H1 (cell line): ENCODE results near the gene KCNJ4. TPM values are rescaled to one million over a fixed set of nuclear protein-coding genes. Genes with fewer than 3 reads are reported as not detected.

Experiments used
- CTCF ChIA-PET: fragments of 300-600 bp; sonication (Branson Sonifier 250); formaldehyde crosslinking; loops from one replicate; lab custom pipeline; 2021; ENCODE audit not compliant: partially characterized antibody; lab: Charles Lee
- POLR2A ChIA-PET: fragments of 300-600 bp; sonication (Branson Sonifier 250); formaldehyde crosslinking; loops from one replicate; lab custom pipeline; 2021; ENCODE audit warnings: inconsistent platforms; ENCODE audit not compliant: partially characterized antibody; lab: Charles Lee
- DNase-seq, 2 experiments: peaks; one replicate each; pipeline versions ENCODE4 v3.0.0 to v3.0.0-alpha.2; 2010 to 2022; ENCODE audit warnings: low spot score in 2 of 2, low read depth in 1 of 2, mixed read lengths in 1 of 2
- FAIRE-seq: peaks from 2 replicates; lab custom pipeline; 2011; peaks lifted over from hg19 to GRCh38; lab: Jason Lieb, UNC
- H2AFZ ChIP-seq: 2 replicates; pipeline ENCODE4 v1.8.1; 2012; ENCODE audit warnings: low read length, inconsistent platforms
- H2AK5ac ChIP-seq: 2 replicates; pipeline ENCODE4 v1.6.1; 2013; ENCODE audit warnings: low read depth, low read length
- H2BK120ac ChIP-seq: replicated peaks from 2 replicates; pipeline ENCODE3; 2013; ENCODE audit warnings: low read depth, low read length, inconsistent platforms
- H2BK12ac ChIP-seq: 2 replicates; pipeline ENCODE4 v1.6.1; 2013; ENCODE audit warnings: low read depth, low read length
- H2BK15ac ChIP-seq: 2 replicates; pipeline ENCODE4 v1.6.1; 2013; ENCODE audit warnings: low read length
- H2BK20ac ChIP-seq: 2 replicates; pipeline ENCODE4 v1.6.1; 2013; ENCODE audit warnings: low read length
- H2BK5ac ChIP-seq: 2 replicates; pipeline ENCODE4 v1.6.1; 2013; ENCODE audit warnings: low read depth, low read length
- H3K14ac ChIP-seq: 2 replicates; pipeline ENCODE4 v1.6.1; 2013; ENCODE audit warnings: inconsistent platforms; ENCODE audit not compliant: insufficient read length
- H3K18ac ChIP-seq: 2 replicates; pipeline ENCODE4 v1.6.1; 2013; ENCODE audit warnings: low read length; ENCODE audit errors: extremely low read depth
- H3K23ac ChIP-seq: 2 replicates; pipeline ENCODE4 v1.6.1; 2013; ENCODE audit warnings: inconsistent platforms; ENCODE audit not compliant: insufficient read length
- H3K23me2 ChIP-seq: 2 replicates; pipeline ENCODE4 v1.6.1; 2013; ENCODE audit warnings: low read depth, low read length
- H3K27ac ChIP-seq: 2 replicates; pipeline ENCODE4 v1.6.1; 2011; ENCODE audit warnings: low read depth, low read length, inconsistent platforms
- H3K27me3 ChIP-seq, 4 experiments: replicated peaks in 1 of 4; 1 replicate in 1 of 4; 2 replicates in 3 of 4; pipeline versions ENCODE4 v1.6.1 to v1.8.1; 2011 to 2013; ENCODE audit warnings: low read length in 3 of 4, mild to moderate bottlenecking in 3 of 4, inconsistent platforms in 2 of 4, mixed read lengths in 2 of 4, moderate library complexity in 1 of 4; ENCODE audit not compliant: control insufficient read depth in 3 of 4, insufficient read depth in 3 of 4; ENCODE audit errors: extremely low read depth in 1 of 4
- H3K36me3 ChIP-seq, 4 experiments: 2 replicates each; pipeline versions ENCODE4 v1.6.1 to v1.8.1; 2011 to 2013; ENCODE audit warnings: mild to moderate bottlenecking in 4 of 4, low read length in 3 of 4, moderate library complexity in 2 of 4, control low read depth in 1 of 4, inconsistent platforms in 1 of 4; ENCODE audit not compliant: insufficient read depth in 4 of 4, control insufficient read depth in 2 of 4
- H3K4ac ChIP-seq: replicated peaks from 2 replicates; pipeline ENCODE3; 2013; ENCODE audit warnings: low read length, low read depth, mixed read lengths, inconsistent platforms; ENCODE audit not compliant: insufficient read length
- H3K4me1 ChIP-seq, 4 experiments: replicated peaks in 1 of 4; 1 replicate in 1 of 4; 2 replicates in 3 of 4; pipeline versions ENCODE4 v1.6.1 to v1.8.1; 2011 to 2013; ENCODE audit warnings: low read length in 3 of 4, inconsistent platforms in 2 of 4, mixed read lengths in 1 of 4; ENCODE audit not compliant: insufficient read depth in 4 of 4, control insufficient read depth in 3 of 4
- H3K4me2 ChIP-seq, 2 experiments: 2 replicates each; pipeline versions ENCODE4 v1.6.1 to v1.8.1; 2011 to 2013; ENCODE audit warnings: low read depth in 2 of 2, low read length in 2 of 2, control low read depth in 1 of 2, inconsistent platforms in 1 of 2, mild to moderate bottlenecking in 1 of 2; ENCODE audit not compliant: insufficient read depth in 1 of 2
- H3K4me3 ChIP-seq, 4 experiments: fragments of 200-600, 300-600 bp in 1 of 4; sonication (generic), shearing (Covaris generic), sonication (Bioruptor Twin) in 1 of 4; 2 replicates each; pipeline versions ENCODE4 v1.5.1 to v1.8.1; 2011 to 2016; ENCODE audit warnings: low read length in 4 of 4, low read depth in 3 of 4, control low read depth in 2 of 4, inconsistent platforms in 2 of 4, mild to moderate bottlenecking in 2 of 4, mixed read lengths in 1 of 4, moderate library complexity in 1 of 4; ENCODE audit not compliant: insufficient read depth in 2 of 4; ENCODE audit errors: extremely low read depth in 1 of 4
- H3K56ac ChIP-seq: replicated peaks from 2 replicates; pipeline ENCODE3; 2013; ENCODE audit warnings: low read depth, mild to moderate bottlenecking, mixed read lengths, low read length, inconsistent platforms; ENCODE audit not compliant: insufficient read length
- H3K79me1 ChIP-seq: 2 replicates; pipeline ENCODE4 v1.6.1; 2013; ENCODE audit warnings: low read depth, low read length, control low read depth
- H3K79me2 ChIP-seq, 2 experiments: 2 replicates each; pipeline versions ENCODE4 v1.6.1 to v1.8.1; 2012 to 2013; ENCODE audit warnings: low read length in 2 of 2, mild to moderate bottlenecking in 2 of 2, inconsistent platforms in 1 of 2; ENCODE audit not compliant: insufficient read depth in 2 of 2, control insufficient read depth in 1 of 2
- H3K9ac ChIP-seq, 4 experiments: replicated peaks in 1 of 4; 1 replicate in 1 of 4; 2 replicates in 3 of 4; pipeline versions ENCODE4 v1.6.1 to v1.8.1; 2011 to 2013; ENCODE audit warnings: low read depth in 3 of 4, low read length in 3 of 4, control low read depth in 2 of 4, mild to moderate bottlenecking in 2 of 4, moderate library complexity in 2 of 4, inconsistent platforms in 1 of 4; ENCODE audit errors: extremely low read depth in 1 of 4
- H3K9me3 ChIP-seq, 2 experiments: 2 replicates each; pipeline versions ENCODE4 v1.6.1 to v1.8.1; 2012 to 2013; ENCODE audit warnings: mild to moderate bottlenecking in 2 of 2, moderate library complexity in 2 of 2, control low read depth in 1 of 2, inconsistent platforms in 1 of 2, low read depth in 1 of 2, low read length in 1 of 2, mixed read lengths in 1 of 2; ENCODE audit not compliant: insufficient read depth in 2 of 2
- H4K20me1 ChIP-seq, 2 experiments: replicated peaks in 1 of 2; 2 replicates each; pipeline versions ENCODE3 to v1.8.1; 2011 to 2013; ENCODE audit warnings: inconsistent platforms in 2 of 2, low read length in 2 of 2, mild to moderate bottlenecking in 1 of 2; ENCODE audit not compliant: insufficient read depth in 2 of 2, control insufficient read depth in 1 of 2
- H4K5ac ChIP-seq: 2 replicates; pipeline ENCODE4 v1.6.1; 2013; ENCODE audit warnings: low read length, low read depth, mixed read lengths, inconsistent platforms; ENCODE audit not compliant: insufficient read length
- H4K8ac ChIP-seq: 2 replicates; pipeline ENCODE4 v1.8.0; 2013; ENCODE audit warnings: mild to moderate bottlenecking, moderate library complexity, low read length, inconsistent platforms; ENCODE audit not compliant: insufficient read depth; ENCODE audit errors: extremely low read depth
- H4K91ac ChIP-seq: replicated peaks from 2 replicates; pipeline ENCODE3; 2013; ENCODE audit warnings: low read length, mixed read lengths, inconsistent platforms; ENCODE audit not compliant: insufficient read length
- EZH2 ChIP-seq: fragments of 200-600 bp; sonication (generic); IDR thresholded peaks from 2 replicates; pipeline ENCODE4 v1.7.1; 2012; ENCODE audit warnings: low read depth, mild to moderate bottlenecking, moderate library complexity, low read length, inconsistent platforms; ENCODE audit not compliant: severe bottlenecking
- POLR2A ChIP-seq, 2 experiments: IDR thresholded peaks; 1 replicate in 1 of 2; 2 replicates in 1 of 2; pipeline ENCODE4 v1.6.1; 2011; ENCODE audit warnings: low read depth in 2 of 2, low read length in 2 of 2, mild to moderate bottlenecking in 2 of 2; ENCODE audit errors: control extremely low read depth in 1 of 2
- SUZ12 ChIP-seq: fragments of 200-600 bp; sonication (generic); IDR thresholded peaks from 2 replicates; pipeline ENCODE4 v1.6.1; 2012; ENCODE audit warnings: mild to moderate bottlenecking, inconsistent platforms, low read length, moderate library complexity, mixed read lengths
- WGBS, 2 experiments: shearing (Covaris generic) in 1 of 2; methylation state at CpG; one replicate each; pipeline versions ENCODE4 v1.1.6 to v1.1.7; 2013 to 2015; ENCODE audit warnings: low lambda C conversion rate in 2 of 2, mixed read lengths in 2 of 2, inconsistent platforms in 1 of 2, low coverage in 1 of 2, missing lambda C conversion rate in 1 of 2; ENCODE audit not compliant: insufficient replicate concordance in 2 of 2, insufficient coverage in 1 of 2, insufficient read length in 1 of 2; ENCODE audit errors: extremely low coverage in 1 of 2, missing lambda C conversion rate in 1 of 2; 5-methylcytosine and 5-hydroxymethylcytosine counted together
- long read RNA-seq, 2 experiments: library from RNA in 1 of 2; library from capped mRNA in 1 of 2; stranded (forward); transcript quantifications; one replicate each; pipeline ENCODE4 v2.0.0, GENCODE V29; 2021; ENCODE audit warnings: inconsistent platforms in 1 of 2
- polyA minus RNA-seq, 3 experiments: library from RNA; depleted of rRNA, polyadenylated mRNA; stranded (reverse); fragments of >200 nt; gene quantifications; 1 replicate in 2 of 3; 2 replicates in 1 of 3; pipeline ENCODE4 v1.2.3, GENCODE V29; 2011
- polyA plus RNA-seq, 7 experiments: library from polyadenylated mRNA; depleted of rRNA in 3 of 7; stranded (reverse) in 5 of 7; unstranded in 2 of 7; fragments of >200 nt in 5 of 7; fragments of 200-250 nt in 2 of 7; gene quantifications; 1 replicate in 5 of 7; 2 replicates in 1 of 7; 4 replicates in 1 of 7; pipeline versions ENCODE4 v1.2.1 to v1.2.3, GENCODE V29; 2011 to 2013; ENCODE audit warnings: missing spikeins in 2 of 7, mixed read lengths in 2 of 7
- total RNA-seq: library from RNA; stranded (reverse); fragmentation: NEBNext Ultra II Directional; extraction: Animal tissue kit (Norgen Biotek cat#: 25700); gene quantifications from 2 replicates; pipeline ENCODE4 v1.2.1, GENCODE V29; 2021

Gene KCNJ4
- total RNA-seq = 2.2 and 2.3 TPM in 2 replicates
- 1.4 TPM in 2 replicates for polyA plus RNA-seq (2011; rRNA removed)
- polyA plus RNA-seq (2011; cell fraction: cytosol; rRNA removed) = 1.3 TPM
- polyA plus RNA-seq (2011; cell fraction: nucleus; rRNA removed) = 1.2 TPM
- 1.0 to 3.7 TPM (median 2.6 TPM) in 4 replicates for polyA plus RNA-seq (2012, experiment 1 of 2)
- polyA plus RNA-seq (2012, experiment 2 of 2) = 1.2 TPM
- 1.2 TPM for polyA plus RNA-seq (2013, experiment 1 of 2)
- polyA plus RNA-seq (2013, experiment 2 of 2) = 1.3 TPM
- 0.41 TPM in 2 replicates for polyA minus RNA-seq (2011; rRNA and poly(A)+ RNA removed)
- 1.8 TPM for polyA minus RNA-seq (2011; cell fraction: cytosol; rRNA and poly(A)+ RNA removed)
- polyA minus RNA-seq (2011; cell fraction: nucleus; rRNA and poly(A)+ RNA removed) = not detected
- long read RNA-seq, experiment 1, partial matches to known transcripts = 0 of 5 reads
- long read RNA-seq, experiment 1, other reads (novel, unspliced or antisense) = 4 of 5 reads
- long read RNA-seq, experiment 2 = 0 reads

- Histone ChIP-seq H4K8ac (0 out of 2 replicates have a peak within 1 kb of the TSS, but pooled peaks have one; percentile 35), H3K4me2 (peak within 1 kb of the TSS; percentile 65 to 76), H2AK5ac (peak within 1 kb of the TSS; percentile 65; the same call in 1 of the 2 replicates), H3K36me3 (no peaks in the 10 kb centered on the region; a peak in 1 of 8 replicates), H3K79me2 (no peaks in the 10 kb centered on the region), H2BK15ac (no peak within 1 kb of the TSS; the same call in 1 of the 2 replicates)
- DNase-seq = no peak
- TF ChIP-seq EZH2 (peak; percentile 14), POLR2A (IDR thresholded peaks at IDR 0.05; ENCODE audit: control extremely low read depth in 1 of 2, low read depth in 2 of 2, low read length in 2 of 2) (no peak), SUZ12 (0 out of 2 replicates have a peak, but pooled peaks have one; percentile 19)
- TF ChIP-seq, all 59 proteins: peak for 2
- POLR2A ChIA-PET = interaction anchor here (1.0 to 40.8 kb wide), 3 partner anchors 16 to 108 kb away, joined by 3 to 1102 read pairs (median 3); no protein-coding TSS in a partner anchor
- Histone ChIP-seq H2BK20ac (no peak within 1 kb of the TSS), H3K18ac (peak within 1 kb of the TSS; percentile 48), H3K56ac (no peak within 1 kb of the TSS), H3K23me2 (peaks cover 17% of the 10 kb centered on the region; the same call in 1 of the 2 replicates), H4K20me1 (peaks cover 5 to 10% of the 10 kb centered on the region in 2 experiments), H3K4me1 (peaks cover 0 to 18% (median 9%) of the 10 kb centered on the region in 4 experiments; a peak in 6 of 7 replicates), H3K4me3 (peak within 1 kb of the TSS; percentile 40 to 89 (median 44)), H3K27ac (no peak within 1 kb of the TSS), H4K5ac (no peak within 1 kb of the TSS), H3K9ac (no peak within 1 kb of the TSS), H3K27me3 (peaks cover 15 to 42% (median 40%) of the 10 kb centered on the region in 4 experiments), H3K9me3 (no peaks in the 10 kb centered on the region), H3K4ac (no peak within 1 kb of the TSS), H3K14ac (no peak within 1 kb of the TSS), H2BK5ac (no peak within 1 kb of the TSS), H3K79me1 (no peaks in the 10 kb centered on the region), H2BK120ac (no peak within 1 kb of the TSS), H2AFZ (no peak within 1 kb of the TSS; the same call in 1 of the 2 replicates), H3K23ac (no peak within 1 kb of the TSS), H4K91ac (no peak within 1 kb of the TSS), H2BK12ac (peak within 1 kb of the TSS; percentile 68; the same call in 1 of the 2 replicates)
- FAIRE-seq = no peak
- CTCF ChIA-PET = interaction anchor here (0.9 to 2.5 kb wide), 4 partner anchors 13 to 117 kb away, joined by 3 to 9 read pairs (median 5); no protein-coding TSS in a partner anchor
- WGBS, 2 experiments = no CpG with 5 or more reads among the region's 76 CpGs
Measured at GRCh38 chr22:38455076-38455529, at the start of gene KCNJ4. TSS of gene KCNJ4 (minus strand) at chr22:38455199. CDS start at chr22:38428132, 27,067 bp downstream.
